GM18520 (cell line): Measurements from ENCODE around the gene KRTAP5-3.
A peak's percentile ranks its signal among the peaks of the same experiment; 100 is the strongest.
"Not testable (repeated sequence)": the region's sequence is repeated elsewhere in the genome, so short reads cannot be mapped to it uniquely, and the experiment has no call there.

ENCODE experiments used
- ATAC-seq: cut with Tn5 transposase; IDR thresholded peaks from one replicate; pipeline ENCODE4 v1.9.1; 2021; ENCODE audit not compliant: unreplicated experiment

The KRTAP5-3 gene

GRCh38 chr11:1584661-1585370, 23.4 kb downstream of the KRTAP5-3 start, which contains the start of gene KRTAP5-1:
Gene KRTAP5-1, minus strand, starts transcription at chr11:1585283. Its CDS starts 34 bp downstream, at chr11:1585249.
- ATAC-seq: not testable (repeated sequence)

GRCh38 chr11:1582909-1583308, 25.4 kb downstream of the KRTAP5-3 start:
- ATAC-seq: not testable (repeated sequence)

GRCh38 chr11:1581976-1582375, 26.3 kb downstream of the KRTAP5-3 start:
- no peak for ATAC-seq

GRCh38 chr11:1576825-1577224, 31.4 kb downstream of the KRTAP5-3 start:
- no peak for ATAC-seq

- ATAC-seq: not testable (repeated sequence)
Measured at GRCh38 chr11:1575756-1576155, 32.5 kb downstream of the KRTAP5-3 start.

GRCh38 chr11:1574933-1575242, 33.4 kb downstream of the KRTAP5-3 start:
- no peak for ATAC-seq

GRCh38 chr11:1574238-1574932, 33.9 kb downstream of the KRTAP5-3 start:
- ATAC-seq: no peak

- no peak for ATAC-seq
Measured at GRCh38 chr11:1573903-1574237, 34.4 kb downstream of the KRTAP5-3 start.

GRCh38 chr11:1573077-1573902, 35.0 kb downstream of the KRTAP5-3 start:
- no peak for ATAC-seq

- peak; percentile 50 for ATAC-seq
Measured at GRCh38 chr11:1572197-1573076, 35.8 kb downstream of the KRTAP5-3 start, which contains the start of gene DUSP8. Gene DUSP8, minus strand, starts transcription at chr11:1572271. Its CDS starts 6,445 bp downstream, at chr11:1565826.

- no peak for ATAC-seq
Measured at GRCh38 chr11:1571760-1572196, 36.5 kb downstream of the KRTAP5-3 start.

GRCh38 chr11:1570896-1571759, 37.1 kb downstream of the KRTAP5-3 start:
- no peak for ATAC-seq

GRCh38 chr11:1570531-1570895, 37.8 kb downstream of the KRTAP5-3 start:
- ATAC-seq: no peak

- no peak for ATAC-seq
Measured at GRCh38 chr11:1570001-1570453, 38.2 kb downstream of the KRTAP5-3 start.

GRCh38 chr11:1569251-1569780, 38.9 kb downstream of the KRTAP5-3 start:
- ATAC-seq: no peak

GRCh38 chr11:1568441-1568911, 39.8 kb downstream of the KRTAP5-3 start:
- ATAC-seq: no peak

- ATAC-seq: no peak
Measured at GRCh38 chr11:1567721-1568100, 40.6 kb downstream of the KRTAP5-3 start.

- no peak for ATAC-seq
Measured at GRCh38 chr11:1567052-1567720, 41.1 kb downstream of the KRTAP5-3 start.
